IMR-90 (cell line): ENCODE data around the gene ROPN1B. TPM values are rescaled to one million over a fixed set of nuclear protein-coding genes. Genes with fewer than 3 reads are reported as not detected.
"Not testable (repeated sequence)": the region's sequence is repeated elsewhere in the genome, so short reads cannot be mapped to it uniquely, and the experiment has no call there.

Experiments
- ATAC-seq: fragments of 200-7000 bp; cut with Tn5 transposase; 2 replicates; pipeline ENCODE4 v1.9.1; 2020; ENCODE audit warnings: low read depth, mild to moderate bottlenecking, moderate library complexity
- BruUV-seq: library from RNA; stranded (reverse); fragments of 400-500 nt; replicated peaks from 2 replicates; lab custom pipeline; 2021; lab: Mats Ljungman, UMichigan
- CTCF ChIA-PET: fragments of 300-600 bp; formaldehyde crosslinking; extraction: SDS; loops from one replicate; lab custom pipeline; 2021; ENCODE audit warnings: antibody characterized with exemption; lab: Yijun Ruan, JAX
- POLR2A ChIA-PET: fragments of 300-600 bp; sonication (Branson Sonifier 250); formaldehyde crosslinking; loops from one replicate; lab custom pipeline; 2022; ENCODE audit warnings: antibody characterized with exemption; ENCODE audit not compliant: unreplicated experiment; lab: Charles Lee
- DNase-seq: peaks from one replicate; pipeline ENCODE4 v3.0.0; 2013
- H2AFZ ChIP-seq: replicated peaks from 2 replicates; pipeline ENCODE3; 2013; ENCODE audit warnings: low read length, mild to moderate bottlenecking; ENCODE audit not compliant: poor library complexity
- H2AK5ac ChIP-seq: 2 replicates; pipeline ENCODE4 v1.6.1; 2013; ENCODE audit warnings: low read depth, low read length, inconsistent platforms
- H2AK9ac ChIP-seq: replicated peaks from 2 replicates; pipeline ENCODE3; 2013; ENCODE audit warnings: mild to moderate bottlenecking, low read depth, low read length, moderate library complexity; ENCODE audit not compliant: poor library complexity
- H2BK120ac ChIP-seq: 2 replicates; pipeline ENCODE4 v1.6.1; 2013; ENCODE audit warnings: low read depth, low read length, inconsistent platforms
- H2BK15ac ChIP-seq: 3 replicates; pipeline ENCODE4 v1.6.1; 2013; ENCODE audit warnings: low read depth, low read length, inconsistent platforms
- H2BK20ac ChIP-seq: 2 replicates; pipeline ENCODE4 v1.6.1; 2013; ENCODE audit warnings: low read depth, mild to moderate bottlenecking, inconsistent platforms, low read length, moderate library complexity
- H2BK5ac ChIP-seq: 2 replicates; pipeline ENCODE4 v1.6.1; 2013; ENCODE audit warnings: mild to moderate bottlenecking, low read depth, low read length, inconsistent platforms; ENCODE audit not compliant: poor library complexity, severe bottlenecking
- H3K14ac ChIP-seq: replicated peaks from 2 replicates; pipeline ENCODE4 v1.6.1; 2013; ENCODE audit warnings: low read depth, low read length, inconsistent platforms
- H3K18ac ChIP-seq: 2 replicates; pipeline ENCODE4 v1.6.1; 2013; ENCODE audit warnings: low read depth, low read length, control low read depth
- H3K23ac ChIP-seq: 2 replicates; pipeline ENCODE4 v1.6.1; 2013; ENCODE audit warnings: low read depth, low read length, inconsistent platforms
- H3K27ac ChIP-seq: 2 replicates; pipeline ENCODE4 v1.5.1; 2013; ENCODE audit warnings: mild to moderate bottlenecking, control low read depth, low read length; ENCODE audit not compliant: insufficient read depth
- H3K27me3 ChIP-seq: 2 replicates; pipeline ENCODE4 v1.6.1; 2013; ENCODE audit warnings: low read length; ENCODE audit not compliant: control insufficient read depth, insufficient read depth
- H3K36me3 ChIP-seq: 2 replicates; pipeline ENCODE4 v1.6.1; 2013; ENCODE audit warnings: low read length, mixed read lengths; ENCODE audit not compliant: control insufficient read depth, insufficient read depth
- H3K4ac ChIP-seq: 2 replicates; pipeline ENCODE4 v1.6.1; 2013; ENCODE audit warnings: low read depth, low read length, inconsistent platforms
- H3K4me1 ChIP-seq: 2 replicates; pipeline ENCODE4 v1.6.1; 2013; ENCODE audit warnings: low read length, mixed read lengths; ENCODE audit not compliant: control insufficient read depth, insufficient read depth
- H3K4me2 ChIP-seq: 2 replicates; pipeline ENCODE4 v1.6.1; 2013; ENCODE audit warnings: low read depth, mild to moderate bottlenecking, control low read depth, low read length, moderate library complexity
- H3K4me3 ChIP-seq: 2 replicates; pipeline ENCODE4 v1.5.1; 2013; ENCODE audit warnings: low read depth, mild to moderate bottlenecking, control low read depth, low read length, moderate library complexity; ENCODE audit not compliant: insufficient read depth
- H3K56ac ChIP-seq: 2 replicates; pipeline ENCODE4 v1.6.1; 2013; ENCODE audit warnings: low read length, inconsistent platforms; ENCODE audit not compliant: insufficient read depth; ENCODE audit errors: extremely low read depth
- H3K79me1 ChIP-seq, 2 experiments: 2 replicates each; pipeline ENCODE4 v1.6.1; 2013; ENCODE audit warnings: low read length in 2 of 2, inconsistent platforms in 1 of 2, low read depth in 1 of 2
- H3K9ac ChIP-seq: 2 replicates; pipeline ENCODE4 v1.6.1; 2013; ENCODE audit warnings: low read depth, low read length, control low read depth
- H3K9me1 ChIP-seq: 2 replicates; pipeline ENCODE4 v1.6.1; 2013; ENCODE audit warnings: low read length, inconsistent platforms; ENCODE audit not compliant: insufficient read depth
- H3K9me3 ChIP-seq: 2 replicates; pipeline ENCODE4 v1.6.1; 2013; ENCODE audit warnings: low read length; ENCODE audit not compliant: control insufficient read depth, insufficient read depth
- H4K20me1 ChIP-seq: 2 replicates; pipeline ENCODE4 v1.6.1; 2013; ENCODE audit warnings: low read length, inconsistent platforms; ENCODE audit not compliant: insufficient read depth
- H4K5ac ChIP-seq: 2 replicates; pipeline ENCODE4 v1.6.1; 2013; ENCODE audit warnings: mild to moderate bottlenecking, low read depth, low read length, control low read depth
- H4K8ac ChIP-seq, 2 experiments: 2 replicates each; pipeline ENCODE4 v1.6.1; 2013; ENCODE audit warnings: low read depth in 2 of 2, low read length in 2 of 2, control low read depth in 1 of 2, inconsistent platforms in 1 of 2
- H4K91ac ChIP-seq: 2 replicates; pipeline ENCODE4 v1.6.1; 2013; ENCODE audit warnings: low read depth, low read length, inconsistent platforms; ENCODE audit not compliant: insufficient read depth
- WGBS, 2 experiments: methylation state at CpG; one replicate each; pipeline versions ENCODE4 v1.1.5 to v1.1.7; 2013; ENCODE audit warnings: missing lambda C conversion rate in 2 of 2; ENCODE audit not compliant: insufficient read length in 1 of 2; ENCODE audit errors: extremely low coverage in 2 of 2; 5-methylcytosine and 5-hydroxymethylcytosine counted together
- dilution Hi-C: fragments of 300-500 bp; cut with HindIII; formaldehyde crosslinking; loops from one replicate; pipeline ENCODE4 v1.14.3; 2018; ENCODE audit warnings: low sequenced_read_pairs; ENCODE audit not compliant: unreplicated experiment
- in situ Hi-C: fragments of 300-500 bp; cut with MboI; formaldehyde crosslinking; loops from 3 replicates; pipeline ENCODE4 v1.14.3; 2019; ENCODE audit warnings: low sequenced_read_pairs, inconsistent platforms, mixed read lengths
- intact Hi-C: fragments of 100-400 bp; cut with micrococcal nuclease; formaldehyde crosslinking; loops from 2 replicates; pipeline ENCODE4 v1.10.0; 2022
- polyA plus RNA-seq, 3 experiments: library from polyadenylated mRNA; depleted of rRNA; stranded (reverse); fragments of >200 nt; gene quantifications; 2 replicates each; pipeline ENCODE4 v1.2.3, GENCODE V29; 2012; ENCODE audit warnings: low replicate concordance in 1 of 3
- total RNA-seq: library from RNA; depleted of rRNA; stranded (reverse); fragments of >200 nt; gene quantifications from 2 replicates; pipeline ENCODE4 v1.2.3, GENCODE V29; 2012

ROPN1B gene
- total and polyA plus RNA-seq, 2 of the 4 experiments (the other 2 are of a cell fraction): not detected

DNA sequence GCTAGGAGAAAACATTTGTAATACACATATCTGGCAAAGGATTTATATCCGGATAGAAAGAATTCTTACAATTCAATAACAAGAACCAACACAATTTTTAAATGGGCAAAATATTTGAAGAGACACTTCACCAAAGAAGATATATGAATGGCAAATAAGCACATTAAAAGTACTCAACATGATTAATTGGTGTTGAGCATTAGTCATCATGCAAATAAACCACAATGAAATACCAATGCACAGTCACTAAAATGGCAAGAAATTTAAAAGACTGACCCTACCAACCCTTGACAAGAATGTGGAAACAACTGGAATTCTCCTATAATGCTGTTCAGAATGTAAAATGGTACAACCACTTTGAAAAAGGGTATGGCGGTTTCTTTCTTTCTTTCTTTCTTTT lies 21.2 kb upstream of the ROPN1B start:
- dilution Hi-C loops: not testable (repeated sequence)

More for the DNA sequence above, 21.2 kb upstream of the ROPN1B start:
- H3K18ac ChIP-seq, intact Hi-C loops, H3K56ac ChIP-seq, H3K36me3 ChIP-seq, H3K9me1 ChIP-seq, H2BK15ac ChIP-seq, H2BK120ac ChIP-seq, POLR2A ChIA-PET, ATAC-seq, H3K9ac ChIP-seq, H4K5ac ChIP-seq, H2BK20ac ChIP-seq, H3K4me2 ChIP-seq, H4K8ac ChIP-seq, H3K4ac ChIP-seq, H2AK5ac ChIP-seq, in situ Hi-C loops, H3K27ac ChIP-seq, H3K9me3 ChIP-seq, H4K20me1 ChIP-seq, H3K4me3 ChIP-seq, H3K79me1 ChIP-seq, H3K4me1 ChIP-seq, BruUV-seq, H4K91ac ChIP-seq, H2BK5ac ChIP-seq, H2AFZ ChIP-seq, H3K14ac ChIP-seq, H2AK9ac ChIP-seq, H3K23ac ChIP-seq, CTCF ChIA-PET: not testable (repeated sequence)
- H3K27me3 ChIP-seq: peaks cover 13% of the 10 kb centered on the region
- no CpG with 5 or more reads among the region's 2 CpGs for WGBS, 2 experiments
- DNase-seq: peak; percentile 4
